SK-N-SH treated with all-trans-retinoic acid at 6 μM for 48 hours (cell line): ENCODE results near the gene CCDC187.

Source experiments
- BACH2 ChIP-seq: fragments of 250-450 bp; sonication (Bioruptor Pico); IDR thresholded peaks from 2 replicates; pipeline ENCODE4 v1.9.0; 2021; ENCODE audit warnings: mild to moderate bottlenecking, borderline replicate concordance
- GLIS3 ChIP-seq: fragments of 250-450 bp; sonication (Bioruptor Pico); IDR thresholded peaks from 2 replicates; pipeline ENCODE4 v1.5.0; 2020; ENCODE audit warnings: mild to moderate bottlenecking, moderate library complexity
- PPARA ChIP-seq: fragments of 250-450 bp; sonication (Bioruptor Pico); IDR thresholded peaks from 2 replicates; pipeline ENCODE4 v1.5.0; 2020; ENCODE audit warnings: mild to moderate bottlenecking, borderline replicate concordance
- TCF4 ChIP-seq: fragments of 250-450 bp; sonication (Bioruptor Pico); IDR thresholded peaks from 2 replicates; pipeline ENCODE4 v1.8.0; 2021; ENCODE audit warnings: mild to moderate bottlenecking, moderate library complexity, borderline replicate concordance
- ZFP3 ChIP-seq: fragments of 250-450 bp; sonication (Bioruptor Pico); IDR thresholded peaks from 2 replicates; pipeline ENCODE4 v1.5.0; 2020; ENCODE audit warnings: mild to moderate bottlenecking, moderate library complexity
- ZNF70 ChIP-seq: fragments of 450-650 bp; formaldehyde crosslinking; IDR thresholded peaks from 2 replicates; pipeline ENCODE4 v1.5.0; 2020; ENCODE audit warnings: mild to moderate bottlenecking, moderate library complexity
- TF ChIP-seq, protein P1 (sequence below): fragments of 250-450 bp; sonication (Bioruptor Pico); IDR thresholded peaks from 2 replicates; pipeline ENCODE4 v1.5.1; 2020; ENCODE audit warnings: low read depth, mild to moderate bottlenecking, moderate library complexity

DNA sequence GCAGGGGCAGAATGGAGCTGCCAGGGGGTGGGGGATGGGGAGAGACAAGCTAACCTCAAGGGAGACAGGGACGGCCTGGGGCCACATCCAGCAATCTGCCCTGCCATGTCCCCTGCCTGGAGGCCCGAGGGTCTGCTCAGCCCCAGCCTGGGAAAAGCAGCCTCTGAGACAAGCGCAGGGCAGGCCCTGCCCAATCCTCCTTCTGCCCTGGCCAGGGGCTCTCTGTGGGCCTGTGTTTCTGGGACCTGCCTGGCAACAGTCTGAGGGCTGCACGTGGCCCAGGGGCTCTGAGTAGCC, 44.4 kb downstream of the CCDC187 start:
- TF ChIP-seq BACH2 (CRISPR knock-in tag) (no peak), PPARA (no peak), GLIS3 (no peak), ZFP3 (no peak), ZNF70 (CRISPR knock-in tag) (no peak), TCF4 (CRISPR knock-in tag) (no peak)
- TF ChIP-seq, protein P1, sequence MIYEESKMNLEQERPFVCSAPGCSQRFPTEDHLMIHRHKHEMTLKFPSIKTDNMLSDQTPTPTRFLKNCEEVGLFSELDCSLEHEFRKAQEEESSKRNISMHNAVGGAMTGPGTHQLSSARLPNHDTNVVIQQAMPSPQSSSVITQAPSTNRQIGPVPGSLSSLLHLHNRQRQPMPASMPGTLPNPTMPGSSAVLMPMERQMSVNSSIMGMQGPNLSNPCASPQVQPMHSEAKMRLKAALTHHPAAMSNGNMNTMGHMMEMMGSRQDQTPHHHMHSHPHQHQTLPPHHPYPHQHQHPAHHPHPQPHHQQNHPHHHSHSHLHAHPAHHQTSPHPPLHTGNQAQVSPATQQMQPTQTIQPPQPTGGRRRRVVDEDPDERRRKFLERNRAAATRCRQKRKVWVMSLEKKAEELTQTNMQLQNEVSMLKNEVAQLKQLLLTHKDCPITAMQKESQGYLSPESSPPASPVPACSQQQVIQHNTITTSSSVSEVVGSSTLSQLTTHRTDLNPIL (CRISPR knock-in tag), result no peak
